GM21367 (cell line): ENCODE measurements around the gene NSMF.

ENCODE experiments used
- ATAC-seq: cut with Tn5 transposase; IDR thresholded peaks from one replicate; pipeline ENCODE4 v1.9.1; 2021; ENCODE audit not compliant: unreplicated experiment

The NSMF gene

GRCh38 chr9:137398561-137399468 lies 60.3 kb downstream of the NSMF start:
- ATAC-seq: no peak

- no peak for ATAC-seq
Measured at GRCh38 chr9:137397675-137398423, 61.3 kb downstream of the NSMF start.
